Tibial artery (tissue), 4 donors: ENCODE results near the gene WNT10A.

Source experiments
- DNase-seq, 2 donors: peaks; one replicate each; pipeline ENCODE4 v3.0.0-alpha.2; 2019
- H3K27ac ChIP-seq, 2 donors: fragments of 200-600 bp; sonication (generic) in 1 of 2; 1 replicate in 1 of 2; 2 replicates in 1 of 2; pipeline ENCODE4 v1.5.1; 2018 to 2019; ENCODE audit warnings: mild to moderate bottlenecking in 1 of 2
- H3K27me3 ChIP-seq, 2 donors: fragments of 200-600 bp; sonication (generic) in 1 of 2; one replicate each; pipeline versions ENCODE4 v1.5.1 to v1.6.0; 2016 to 2019
- H3K36me3 ChIP-seq, 3 donors: fragments of 200-600 bp; sonication (generic) in 2 of 3; one replicate each; pipeline ENCODE4 v1.5.1; 2016 to 2019; ENCODE audit warnings: mild to moderate bottlenecking in 2 of 3
- H3K4me1 ChIP-seq, 4 donors: fragments of 200-600 bp; sonication (generic) in 2 of 4; 1 replicate in 3 of 4; 2 replicates in 1 of 4; pipeline ENCODE4 v1.5.1; 2016 to 2019
- H3K4me3 ChIP-seq, 2 donors: fragments of 200-600 bp; sonication (generic) in 1 of 2; 1 replicate in 1 of 2; 2 replicates in 1 of 2; pipeline ENCODE4 v1.5.1; 2018 to 2019; ENCODE audit warnings: mild to moderate bottlenecking in 2 of 2
- H3K9me3 ChIP-seq, 3 donors: fragments of 200-600 bp; sonication (generic) in 1 of 3; one replicate each; pipeline ENCODE4 v1.5.1; 2016 to 2019
- intact Hi-C: fragments of 100-400 bp; cut with DNase I; formaldehyde crosslinking; loops from one replicate; pipeline ENCODE4 v1.15.0; 2023; ENCODE audit warnings: low total_unique reads
- TF ChIP-seq, protein P1 (sequence below), 2 experiments: fragments of 200-600 bp in 1 of 2; fragments of 450-650 bp in 1 of 2; IDR thresholded peaks; one replicate each; pipeline ENCODE4 v1.5.1; 2017 to 2019; ENCODE audit warnings: antibody characterized with exemption in 2 of 2, mild to moderate bottlenecking in 1 of 2, moderate library complexity in 1 of 2

Gene WNT10A

GRCh38 chr2:218879776-218880101 is 913 bp upstream of the WNT10A start:
- Histone ChIP-seq H3K4me3 (no peak overlapping the region), H3K9me3 (no peaks in the 10 kb centered on the region), H3K27me3 (peaks cover 7 to 92% of the 10 kb centered on the region in 2 donors), H3K27ac (no peak overlapping the region), H3K36me3 (no peaks in the 10 kb centered on the region), H3K4me1 (peaks cover 0 to 40% (median 22%) of the 10 kb centered on the region in 4 donors)
- TF ChIP-seq, protein P1, sequence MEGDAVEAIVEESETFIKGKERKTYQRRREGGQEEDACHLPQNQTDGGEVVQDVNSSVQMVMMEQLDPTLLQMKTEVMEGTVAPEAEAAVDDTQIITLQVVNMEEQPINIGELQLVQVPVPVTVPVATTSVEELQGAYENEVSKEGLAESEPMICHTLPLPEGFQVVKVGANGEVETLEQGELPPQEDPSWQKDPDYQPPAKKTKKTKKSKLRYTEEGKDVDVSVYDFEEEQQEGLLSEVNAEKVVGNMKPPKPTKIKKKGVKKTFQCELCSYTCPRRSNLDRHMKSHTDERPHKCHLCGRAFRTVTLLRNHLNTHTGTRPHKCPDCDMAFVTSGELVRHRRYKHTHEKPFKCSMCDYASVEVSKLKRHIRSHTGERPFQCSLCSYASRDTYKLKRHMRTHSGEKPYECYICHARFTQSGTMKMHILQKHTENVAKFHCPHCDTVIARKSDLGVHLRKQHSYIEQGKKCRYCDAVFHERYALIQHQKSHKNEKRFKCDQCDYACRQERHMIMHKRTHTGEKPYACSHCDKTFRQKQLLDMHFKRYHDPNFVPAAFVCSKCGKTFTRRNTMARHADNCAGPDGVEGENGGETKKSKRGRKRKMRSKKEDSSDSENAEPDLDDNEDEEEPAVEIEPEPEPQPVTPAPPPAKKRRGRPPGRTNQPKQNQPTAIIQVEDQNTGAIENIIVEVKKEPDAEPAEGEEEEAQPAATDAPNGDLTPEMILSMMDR (IDR thresholded peaks at IDR 0.05) = no peak
- no peak for DNase-seq
- intact Hi-C loops = no loop called here

DNA sequence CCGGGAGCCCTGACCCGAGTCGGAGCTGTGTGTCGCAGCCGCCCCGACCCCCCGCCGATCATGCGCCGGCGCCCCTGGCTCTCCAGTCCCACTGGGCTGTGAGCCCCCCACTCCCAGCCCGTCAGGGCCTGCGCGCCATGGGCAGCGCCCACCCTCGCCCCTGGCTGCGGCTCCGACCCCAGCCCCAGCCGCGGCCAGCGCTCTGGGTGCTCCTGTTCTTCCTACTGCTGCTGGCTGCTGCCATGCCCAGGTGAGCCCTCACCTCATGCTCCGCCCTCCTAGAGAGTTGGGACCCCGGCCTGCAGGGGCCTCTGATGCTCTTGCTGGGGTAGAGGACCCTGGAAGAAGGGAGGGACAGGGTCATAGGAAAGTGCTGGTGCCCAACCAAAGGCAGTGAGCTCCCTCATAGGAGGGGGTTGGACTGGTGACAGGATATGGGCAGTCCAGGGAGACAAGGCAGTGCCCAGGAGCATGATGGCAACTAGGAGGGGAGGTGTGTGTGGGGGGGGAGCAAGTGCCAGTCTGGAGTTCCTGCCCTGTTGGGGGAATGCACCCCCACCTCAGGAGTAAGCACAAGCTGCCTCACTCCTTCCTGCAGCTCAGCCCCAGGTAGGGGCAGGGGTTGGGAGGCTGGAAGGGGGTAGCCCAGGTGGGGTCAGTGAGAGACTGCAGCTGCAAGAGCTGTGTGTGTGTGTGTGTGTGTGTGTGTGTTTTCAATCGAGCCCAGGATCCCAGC is 375 bp downstream of the WNT10A start:
- intact Hi-C loops = no loop called here
- no peak for DNase-seq
- H3K4me1 ChIP-seq = peaks cover 0 to 40% (median 22%) of the 10 kb centered on the region in 4 donors
- H3K9me3 ChIP-seq = no peaks in the 10 kb centered on the region
- peaks cover 7 to 87% of the 10 kb centered on the region in 2 donors for H3K27me3 ChIP-seq
- no peak overlapping the region for H3K4me3 ChIP-seq
- TF ChIP-seq, protein P1 (IDR thresholded peaks at IDR 0.05) = no peak
- no peak overlapping the region for H3K27ac ChIP-seq
- H3K36me3 ChIP-seq = no peaks in the 10 kb centered on the region

GRCh38 chr2:218881744-218882460 is 1.2 kb downstream of the WNT10A start:
- TF ChIP-seq, protein P1 (IDR thresholded peaks at IDR 0.05) = no peak
- intact Hi-C loops = no loop called here
- H3K9me3 ChIP-seq = no peaks in the 10 kb centered on the region
- no peak overlapping the region for H3K27ac ChIP-seq
- no peak overlapping the region for H3K4me3 ChIP-seq
- H3K36me3 ChIP-seq = no peaks in the 10 kb centered on the region
- H3K27me3 ChIP-seq = peaks cover 7 to 82% of the 10 kb centered on the region in 2 donors
- peaks cover 0 to 40% (median 22%) of the 10 kb centered on the region in 4 donors for H3K4me1 ChIP-seq
- DNase-seq = no peak

DNA sequence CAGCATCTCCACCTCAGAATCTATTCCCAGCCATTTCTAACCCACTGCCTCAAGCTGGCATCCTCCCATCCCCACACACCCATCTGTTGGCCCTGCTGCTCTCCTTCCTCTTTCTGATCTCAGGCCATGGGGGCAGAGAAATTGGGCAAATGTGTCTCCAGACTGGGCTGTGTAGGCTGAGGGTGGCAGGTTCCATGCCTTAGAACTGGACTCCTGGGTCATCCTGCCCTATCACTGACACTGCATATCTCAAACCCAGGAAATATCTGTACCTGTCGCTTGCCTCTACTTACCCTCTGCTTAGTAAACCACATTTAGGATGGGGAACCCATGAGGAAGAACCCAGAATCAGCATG is 1.8 kb downstream of the WNT10A start:
- peaks cover 0 to 40% (median 22%) of the 10 kb centered on the region in 4 donors for H3K4me1 ChIP-seq
- DNase-seq = no peak
- TF ChIP-seq, protein P1 (IDR thresholded peaks at IDR 0.05) = no peak
- intact Hi-C loops = no loop called here
- no peaks in the 10 kb centered on the region for H3K36me3 ChIP-seq
- no peak overlapping the region for H3K27ac ChIP-seq
- no peaks in the 10 kb centered on the region for H3K9me3 ChIP-seq
- H3K4me3 ChIP-seq = no peak overlapping the region
- H3K27me3 ChIP-seq = peaks cover 7 to 77% of the 10 kb centered on the region in 2 donors

DNA sequence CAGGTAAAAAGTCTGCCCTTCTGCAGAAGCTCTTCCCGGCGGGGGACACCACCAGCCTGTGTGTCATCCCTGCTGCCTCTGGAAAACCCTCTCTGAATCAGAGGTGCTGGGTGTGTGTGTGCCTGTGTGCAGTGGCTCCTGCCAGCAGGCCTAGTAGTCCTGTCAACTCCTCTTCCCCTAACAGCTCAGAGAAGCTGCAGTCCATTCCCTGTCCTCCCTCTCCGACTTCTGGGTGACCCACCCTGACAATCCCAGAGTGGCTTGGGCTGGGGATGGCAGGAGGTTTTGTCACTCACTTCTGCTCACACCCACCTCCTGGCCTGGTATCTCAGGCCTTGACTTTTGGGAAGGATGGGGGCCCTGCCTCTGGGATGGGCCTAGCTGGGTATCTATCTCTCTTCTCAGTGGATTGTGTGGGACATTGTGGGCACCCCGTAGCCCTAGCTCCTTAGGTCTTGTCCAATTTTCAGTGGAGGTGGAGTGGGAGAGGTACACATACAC is 2.3 kb downstream of the WNT10A start:
- peaks cover 7 to 72% of the 10 kb centered on the region in 2 donors for H3K27me3 ChIP-seq
- H3K27ac ChIP-seq = no peak overlapping the region
- intact Hi-C loops = no loop called here
- TF ChIP-seq, protein P1 (IDR thresholded peaks at IDR 0.05) = no peak
- no peak overlapping the region for H3K4me3 ChIP-seq
- no peaks in the 10 kb centered on the region for H3K9me3 ChIP-seq
- no peaks in the 10 kb centered on the region for H3K36me3 ChIP-seq
- no peak for DNase-seq
- H3K4me1 ChIP-seq = peaks cover 0 to 40% (median 22%) of the 10 kb centered on the region in 4 donors
